Measurements from ENCODE around the gene TRAM2. TPM values are rescaled to one million over a fixed set of nuclear protein-coding genes. Genes with fewer than 3 reads are reported as not detected.

The TRAM2 gene
- total RNA-seq, 6 experiments from 2014 or later: 191 to 235 (median 215) TPM

DNA sequence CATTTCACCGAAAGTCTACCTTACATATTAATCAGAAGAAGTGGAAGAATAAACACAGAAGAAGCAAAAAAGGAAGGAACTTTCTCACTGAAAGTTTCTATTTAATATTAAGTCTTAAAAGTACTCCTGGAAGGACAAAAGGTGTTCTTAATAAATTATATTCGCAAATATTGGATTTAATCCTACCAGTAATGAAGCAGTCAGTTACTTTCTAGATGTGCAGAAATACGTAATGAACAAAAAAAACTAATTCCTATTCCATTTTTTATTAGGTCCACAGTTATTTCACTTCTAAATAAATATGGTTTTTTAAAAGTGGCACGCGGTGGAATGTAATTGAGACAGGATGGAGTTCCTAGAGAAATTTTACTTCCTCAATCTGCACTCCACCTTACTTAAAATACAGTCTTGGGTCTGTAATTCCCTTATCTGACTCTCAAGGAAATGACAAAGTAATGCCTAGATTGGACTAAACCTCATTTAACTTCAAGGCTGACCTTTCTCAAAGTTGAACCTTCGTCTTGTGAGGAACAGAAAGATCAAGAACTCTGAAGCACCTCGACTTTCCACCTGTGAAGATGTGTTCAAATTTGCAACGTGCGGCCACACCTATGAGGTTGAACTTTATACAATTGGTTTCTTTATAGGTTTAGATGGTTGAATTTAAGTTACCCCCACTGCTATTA lies 1.1 kb upstream of the TRAM2 start:
- no peak for DNase-seq
- no peaks in the 10 kb centered on the region for H3K27me3 Mint-ChIP-seq (ENCODE audit: insufficient read depth)
- H3K9me3 Mint-ChIP-seq: no peaks in the 10 kb centered on the region
- H3K4me3 Mint-ChIP-seq: peak overlapping the region; percentile 91
- peaks cover 33% of the 10 kb centered on the region for H3K4me1 Mint-ChIP-seq (ENCODE audit: low read depth)
- peaks cover 49% of the 10 kb centered on the region for H3K36me3 Mint-ChIP-seq (ENCODE audit: low read depth)
- TF ChIP-seq, protein P1, sequence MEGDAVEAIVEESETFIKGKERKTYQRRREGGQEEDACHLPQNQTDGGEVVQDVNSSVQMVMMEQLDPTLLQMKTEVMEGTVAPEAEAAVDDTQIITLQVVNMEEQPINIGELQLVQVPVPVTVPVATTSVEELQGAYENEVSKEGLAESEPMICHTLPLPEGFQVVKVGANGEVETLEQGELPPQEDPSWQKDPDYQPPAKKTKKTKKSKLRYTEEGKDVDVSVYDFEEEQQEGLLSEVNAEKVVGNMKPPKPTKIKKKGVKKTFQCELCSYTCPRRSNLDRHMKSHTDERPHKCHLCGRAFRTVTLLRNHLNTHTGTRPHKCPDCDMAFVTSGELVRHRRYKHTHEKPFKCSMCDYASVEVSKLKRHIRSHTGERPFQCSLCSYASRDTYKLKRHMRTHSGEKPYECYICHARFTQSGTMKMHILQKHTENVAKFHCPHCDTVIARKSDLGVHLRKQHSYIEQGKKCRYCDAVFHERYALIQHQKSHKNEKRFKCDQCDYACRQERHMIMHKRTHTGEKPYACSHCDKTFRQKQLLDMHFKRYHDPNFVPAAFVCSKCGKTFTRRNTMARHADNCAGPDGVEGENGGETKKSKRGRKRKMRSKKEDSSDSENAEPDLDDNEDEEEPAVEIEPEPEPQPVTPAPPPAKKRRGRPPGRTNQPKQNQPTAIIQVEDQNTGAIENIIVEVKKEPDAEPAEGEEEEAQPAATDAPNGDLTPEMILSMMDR (IDR thresholded peaks at IDR 0.05): no peak
- H3K27ac Mint-ChIP-seq: peak overlapping the region; percentile 95

DNA sequence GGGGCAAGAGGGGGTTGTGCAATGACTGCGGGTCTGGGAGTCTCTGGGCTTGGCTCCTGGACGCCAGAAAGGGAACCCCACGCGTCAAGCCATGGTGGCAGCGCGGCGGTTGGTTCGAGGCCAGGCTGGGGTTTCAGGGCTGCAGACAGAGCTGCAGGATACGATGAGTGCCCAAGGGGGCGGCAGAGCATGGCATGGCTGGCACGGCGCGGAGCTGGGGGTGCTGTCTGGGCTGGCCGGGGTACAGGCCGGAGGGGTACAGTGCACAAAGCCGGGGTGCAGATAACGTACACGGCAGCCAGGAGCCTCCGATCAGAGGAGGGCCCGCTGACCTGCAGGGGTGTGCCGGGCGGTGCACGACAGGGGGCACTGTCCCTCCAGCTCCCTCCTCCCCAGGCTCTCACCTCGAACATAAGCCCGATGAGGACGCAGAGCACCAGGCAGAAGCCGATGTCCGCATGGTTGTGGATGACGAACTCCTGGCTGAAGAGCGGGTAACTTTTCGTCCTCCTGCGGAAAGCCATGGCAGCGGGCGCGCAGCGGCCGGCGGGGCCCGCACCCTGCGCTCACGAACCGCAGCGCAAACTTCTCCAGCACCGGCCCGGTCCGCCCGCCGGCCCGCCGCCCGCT lies 353 bp downstream of the TRAM2 start:
- peak; percentile 80 for DNase-seq
- Mint-ChIP-seq H3K27ac (peak overlapping the region; percentile 96), H3K36me3 (ENCODE audit: low read depth) (peaks cover 50% of the 10 kb centered on the region), H3K9me3 (no peaks in the 10 kb centered on the region), H3K4me3 (peak overlapping the region; percentile 100), H3K27me3 (ENCODE audit: insufficient read depth) (no peaks in the 10 kb centered on the region), H3K4me1 (ENCODE audit: low read depth) (peaks cover 47% of the 10 kb centered on the region)
- TF ChIP-seq, protein P1 (IDR thresholded peaks at IDR 0.05): peak; percentile 86

DNA sequence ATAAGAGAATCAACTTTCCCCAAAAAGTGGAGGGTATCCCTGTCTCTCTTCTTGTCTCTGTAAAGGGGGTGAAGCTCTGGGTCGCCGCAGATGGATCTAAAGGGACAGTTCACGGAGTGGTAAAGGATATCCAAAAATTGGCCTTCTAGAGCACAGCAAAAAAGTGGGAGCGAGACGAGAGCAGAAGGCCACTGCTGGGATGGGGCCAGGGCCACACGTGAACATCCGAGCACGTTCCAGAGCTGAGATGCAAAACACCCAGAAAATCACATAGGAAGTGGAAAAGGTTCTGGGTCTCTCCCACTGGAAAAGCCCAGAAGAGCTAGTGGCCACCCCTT lies 837 bp downstream of the TRAM2 start:
- Mint-ChIP-seq H3K27ac (peak overlapping the region; percentile 96), H3K27me3 (ENCODE audit: insufficient read depth) (no peaks in the 10 kb centered on the region)
- DNase-seq: no peak

DNA sequence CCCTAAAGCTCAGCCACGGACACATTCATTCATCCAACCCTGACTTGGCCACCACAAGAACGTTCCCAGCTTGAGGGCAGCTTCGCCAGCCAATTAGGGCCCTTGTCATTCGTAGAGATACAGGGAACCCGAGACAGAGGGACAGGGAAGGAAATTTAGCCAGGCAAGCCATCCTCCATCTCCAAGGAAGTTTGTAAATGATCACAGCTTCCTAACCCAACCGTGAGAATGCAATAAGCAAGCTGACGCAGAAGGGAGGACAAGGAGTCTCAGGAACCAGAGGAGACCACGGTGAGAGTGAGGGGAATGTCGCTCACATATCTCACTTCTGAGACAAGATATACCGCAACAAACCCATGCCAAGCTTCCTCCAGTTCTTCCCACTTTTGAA lies 1.4 kb downstream of the TRAM2 start:
- Mint-ChIP-seq H3K9me3 (no peaks in the 10 kb centered on the region), H3K4me1 (ENCODE audit: low read depth) (peaks cover 58% of the 10 kb centered on the region), H3K27ac (peak overlapping the region; percentile 96), H3K4me3 (peak overlapping the region; percentile 100), H3K27me3 (ENCODE audit: insufficient read depth) (no peaks in the 10 kb centered on the region), H3K36me3 (ENCODE audit: low read depth) (peaks cover 50% of the 10 kb centered on the region)
- DNase-seq: no peak
- TF ChIP-seq, protein P1 (IDR thresholded peaks at IDR 0.05): no peak

More for the DNA sequence above, 837 bp downstream of the TRAM2 start:
- Mint-ChIP-seq H3K9me3 (no peaks in the 10 kb centered on the region), H3K4me1 (ENCODE audit: low read depth) (peaks cover 52% of the 10 kb centered on the region), H3K36me3 (ENCODE audit: low read depth) (peaks cover 51% of the 10 kb centered on the region), H3K4me3 (peak overlapping the region; percentile 100)
- TF ChIP-seq, protein P1 (IDR thresholded peaks at IDR 0.05): no peak

DNA sequence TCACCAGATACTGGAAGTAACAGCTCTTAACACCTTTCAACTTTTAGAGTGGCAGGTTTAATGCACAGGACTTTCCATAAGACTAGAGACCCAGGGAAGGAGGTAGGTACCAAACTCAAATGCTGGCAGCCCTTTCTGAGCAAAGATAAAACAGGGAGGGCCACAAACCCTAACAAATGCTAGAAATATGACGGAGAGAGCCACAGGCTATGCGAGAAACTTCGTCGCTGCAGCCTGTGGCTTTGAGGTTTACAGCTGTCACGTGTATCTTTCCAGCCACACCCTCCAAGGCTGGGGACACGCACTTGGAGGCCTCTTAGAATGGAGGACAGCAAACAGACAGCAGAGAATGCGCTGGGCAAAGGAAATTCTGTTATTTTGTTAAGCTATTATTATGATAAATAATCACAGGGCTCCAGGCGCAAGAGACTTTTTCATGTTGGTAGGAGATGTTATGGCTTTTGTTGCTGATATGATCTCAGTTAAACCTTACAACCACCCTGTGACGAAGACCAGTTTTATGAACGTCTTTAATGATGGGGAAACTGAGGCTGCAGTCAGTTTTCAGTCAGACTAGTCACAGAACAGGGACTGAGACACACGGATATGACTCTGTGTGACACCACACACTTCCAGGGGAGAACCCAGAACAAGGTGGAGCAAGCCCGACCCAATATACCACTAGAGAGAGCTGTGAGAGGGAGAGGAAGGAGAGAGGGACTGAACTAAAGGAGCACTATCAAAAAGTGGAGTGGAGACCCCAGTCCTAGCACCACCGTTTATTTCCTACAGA lies 2.0 kb downstream of the TRAM2 start:
- TF ChIP-seq, protein P1 (IDR thresholded peaks at IDR 0.05): no peak; the same call in 1 of the 2 replicates
- H3K4me3 Mint-ChIP-seq: peak overlapping the region; percentile 100
- H3K9me3 Mint-ChIP-seq: no peaks in the 10 kb centered on the region
- peaks cover 50% of the 10 kb centered on the region for H3K36me3 Mint-ChIP-seq (ENCODE audit: low read depth)
- peak; percentile 73 for DNase-seq
- H3K27ac Mint-ChIP-seq: peak overlapping the region; percentile 96
- H3K27me3 Mint-ChIP-seq (ENCODE audit: insufficient read depth): no peaks in the 10 kb centered on the region
- H3K4me1 Mint-ChIP-seq (ENCODE audit: low read depth): peaks cover 64% of the 10 kb centered on the region

Measured in HFFc6 (cell line).